ENCODE measurements around the gene RNF217.
"Not testable (repeated sequence)": the region's sequence is repeated elsewhere in the genome, so short reads cannot be mapped to it uniquely, and the experiment has no call there.

The RNF217 gene

GRCh38 chr6:124963831-124964763 is 1.9 kb downstream of the RNF217 start:
- DNase-seq, result no peak

GRCh38 chr6:124964764-124965105 is 2.5 kb downstream of the RNF217 start:
- DNase-seq, result no peak

- not testable (repeated sequence) for DNase-seq
Observed at GRCh38 chr6:124965424-124965850, 3.2 kb downstream of the RNF217 start.

GRCh38 chr6:124967444-124967843 is 5.2 kb downstream of the RNF217 start:
- no peak for DNase-seq

- DNase-seq, result no peak
Observed at GRCh38 chr6:124968401-124968800, 6.2 kb downstream of the RNF217 start.

- no peak for DNase-seq
Observed at GRCh38 chr6:124970243-124970642, 8.0 kb downstream of the RNF217 start.

GRCh38 chr6:124970763-124971162 is 8.5 kb downstream of the RNF217 start:
- DNase-seq, result no peak

- no peak for DNase-seq
Observed at GRCh38 chr6:124973780-124974179, 11.5 kb downstream of the RNF217 start.

- DNase-seq, result peak; percentile 38
Observed at GRCh38 chr6:124974771-124975377, 12.6 kb downstream of the RNF217 start.

- DNase-seq, result no peak
Observed at GRCh38 chr6:124977067-124977908, 15.1 kb downstream of the RNF217 start.

- DNase-seq, result no peak
Observed at GRCh38 chr6:124978451-124979293, 16.4 kb downstream of the RNF217 start.

- no peak for DNase-seq
Observed at GRCh38 chr6:124979294-124979678, 17.0 kb downstream of the RNF217 start.

- DNase-seq, result no peak
Observed at GRCh38 chr6:124982669-124983068, 20.4 kb downstream of the RNF217 start.

- no peak for DNase-seq
Observed at GRCh38 chr6:124983383-124984083, 21.3 kb downstream of the RNF217 start.

- no peak for DNase-seq
Observed at GRCh38 chr6:124984668-124985338, 22.6 kb downstream of the RNF217 start.

GRCh38 chr6:124986164-124986563 is 23.9 kb downstream of the RNF217 start:
- no peak for DNase-seq

- no peak for DNase-seq
Observed at GRCh38 chr6:124987291-124987690, 25.1 kb downstream of the RNF217 start.

- DNase-seq, result no peak
Observed at GRCh38 chr6:124987999-124988591, 25.9 kb downstream of the RNF217 start.

- DNase-seq, result no peak
Observed at GRCh38 chr6:124989136-124989983, 27.1 kb downstream of the RNF217 start.

GRCh38 chr6:124990988-124991387 is 28.8 kb downstream of the RNF217 start:
- DNase-seq, result no peak

Data from NCI-H1105 (cell line).